BE2C (cell line): ENCODE data around the gene PDZK1. TPM values are rescaled to one million over a fixed set of nuclear protein-coding genes. Genes with fewer than 3 reads are reported as not detected.

ENCODE experiments used
- DNase-seq: peaks from one replicate; pipeline ENCODE4 v3.0.0-alpha.2; 2020
- H3K27me3 ChIP-seq: fragments of 250-450 bp; sonication (Bioruptor Pico); 2 replicates; pipeline ENCODE4 v1.5.1; 2020; ENCODE audit warnings: mild to moderate bottlenecking
- H3K36me3 ChIP-seq: fragments of 250-450 bp; sonication (Bioruptor Pico); 2 replicates; pipeline ENCODE4 v1.5.1; 2020; ENCODE audit warnings: mild to moderate bottlenecking
- H3K4me1 ChIP-seq: fragments of 250-450 bp; sonication (Bioruptor Pico); 2 replicates; pipeline ENCODE4 v1.5.1; 2020
- H3K4me3 ChIP-seq: 2 replicates; pipeline ENCODE4 v1.5.1; 2011; ENCODE audit warnings: low read depth, low read length
- H3K9me3 ChIP-seq: fragments of 250-450 bp; sonication (Bioruptor Pico); 2 replicates; pipeline ENCODE4 v1.5.1; 2020
- CTCF ChIP-seq: IDR thresholded peaks from 2 replicates; pipeline ENCODE4 v1.5.1; 2012; ENCODE audit warnings: mild to moderate bottlenecking, low read depth, low read length
- polyA plus RNA-seq: library from polyadenylated mRNA; unstranded; fragments of >200 nt; gene quantifications from one replicate; pipeline ENCODE4 v1.2.1, GENCODE V29; 2012; ENCODE audit warnings: low read depth, missing spikeins; ENCODE audit not compliant: insufficient read length, insufficient read depth

Gene PDZK1
- polyA plus RNA-seq, result 1.9 TPM

GRCh38 chr1:145707183-145707867, at the start of gene PDZK1:
Gene PDZK1 (minus strand): TSS chr1:145707368. CDS start chr1:145688021, 19,347 bp downstream.
- H3K9me3 ChIP-seq, result no peaks in the 10 kb centered on the region
- no peaks in the 10 kb centered on the region; the same call in 1 of the 2 replicates for H3K27me3 ChIP-seq
- H3K4me1 ChIP-seq, result no peaks in the 10 kb centered on the region
- H3K36me3 ChIP-seq, result no peaks in the 10 kb centered on the region
- no peak within 1 kb of the TSS for H3K4me3 ChIP-seq
- TF ChIP-seq CTCF, result no peak
- no peak for DNase-seq

GRCh38 chr1:145751491-145752037, 44.4 kb upstream of the PDZK1 start:
- peaks cover 26% of the 10 kb centered on the region for H3K36me3 ChIP-seq
- no peak for DNase-seq
- H3K4me3 ChIP-seq, result no peak overlapping the region
- H3K9me3 ChIP-seq, result no peaks in the 10 kb centered on the region
- H3K4me1 ChIP-seq, result no peaks in the 10 kb centered on the region
- no peaks in the 10 kb centered on the region for H3K27me3 ChIP-seq
- no peak for TF ChIP-seq CTCF

GRCh38 chr1:145750426-145750825, 43.3 kb upstream of the PDZK1 start:
- Histone ChIP-seq H3K4me1 (no peaks in the 10 kb centered on the region), H3K9me3 (no peaks in the 10 kb centered on the region), H3K27me3 (no peaks in the 10 kb centered on the region), H3K4me3 (no peak overlapping the region), H3K36me3 (peaks cover 26% of the 10 kb centered on the region)
- TF ChIP-seq CTCF, result no peak
- DNase-seq, result no peak

- H3K27me3 ChIP-seq, result no peaks in the 10 kb centered on the region
- no peaks in the 10 kb centered on the region for H3K9me3 ChIP-seq
- no peak for DNase-seq
- no peaks in the 10 kb centered on the region for H3K4me1 ChIP-seq
- TF ChIP-seq CTCF, result no peak
- no peak overlapping the region for H3K4me3 ChIP-seq
- peaks cover 23% of the 10 kb centered on the region for H3K36me3 ChIP-seq
Measured at GRCh38 chr1:145747398-145748247, 40.5 kb upstream of the PDZK1 start.

GRCh38 chr1:145740269-145740668, 33.1 kb upstream of the PDZK1 start:
- H3K9me3 ChIP-seq, result no peaks in the 10 kb centered on the region
- no peak for TF ChIP-seq CTCF
- H3K27me3 ChIP-seq, result no peaks in the 10 kb centered on the region
- peaks cover 5% of the 10 kb centered on the region for H3K36me3 ChIP-seq
- DNase-seq, result no peak
- no peaks in the 10 kb centered on the region for H3K4me1 ChIP-seq
- no peak overlapping the region for H3K4me3 ChIP-seq
